ENCODE measurements around the gene PKD2. TPM values are rescaled to one million over a fixed set of nuclear protein-coding genes. Genes with fewer than 3 reads are reported as not detected.

The PKD2 gene
- total and polyA plus RNA-seq, 2 donors (not counting 1 experiment from before 2014, with no cell fraction given), result 1.8 to 5.8 TPM

DNA sequence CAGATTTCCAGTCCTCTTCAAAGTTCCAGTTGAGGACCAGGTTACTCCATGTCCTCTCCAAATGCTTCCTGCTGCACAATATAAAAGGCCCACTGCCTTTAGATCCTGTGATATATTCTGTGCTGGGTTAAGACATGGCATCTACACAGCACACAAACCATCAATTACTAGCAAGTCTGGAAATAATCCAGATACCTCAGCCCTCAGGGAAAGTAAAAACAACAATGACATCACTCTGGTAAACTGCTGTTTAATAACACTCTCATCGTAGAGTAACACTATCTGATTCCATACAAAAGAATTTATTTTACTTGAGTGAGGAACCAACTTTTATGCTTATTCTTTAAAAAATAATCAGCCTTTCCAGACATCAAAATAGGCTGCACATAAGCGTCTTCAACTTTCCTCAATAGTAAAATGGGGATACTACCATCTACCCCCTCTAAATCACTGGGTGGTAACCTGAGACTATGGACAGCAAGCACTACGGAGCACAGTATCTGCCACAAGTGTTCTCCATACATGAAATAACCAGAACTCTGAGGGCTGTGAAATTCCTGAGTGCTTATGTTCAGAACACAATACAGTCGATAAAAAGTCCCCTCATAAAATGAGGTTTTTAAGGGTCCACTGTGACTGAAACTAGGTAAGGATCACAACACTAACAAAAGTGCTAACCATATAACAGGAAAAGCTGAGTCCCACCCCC, 97.6 kb downstream of the PKD2 start:
- Histone ChIP-seq H3K79me2 (ENCODE audit: control insufficient read depth, insufficient read depth, low read length) (no peaks in the 10 kb centered on the region), H2AFZ (ENCODE audit: insufficient read depth, low read depth, low read length, poor library complexity, severe bottlenecking) (no peak overlapping the region), H3K4me1 (ENCODE audit: control insufficient read depth in 2 of 2, insufficient read depth in 2 of 2, low read length in 2 of 2) (no peaks in the 10 kb centered on the region), H3K27me3 (replicated peaks in 1 of 4; ENCODE audit: control extremely low read depth in 1 of 4, control insufficient read depth in 3 of 4, insufficient read depth in 4 of 4, low read length in 3 of 4) (no peaks in the 10 kb centered on the region), H3K4me3 (ENCODE audit: control extremely low read depth in 1 of 5, extremely low read depth in 1 of 5, insufficient read depth in 1 of 5, low read depth in 2 of 5, low read length in 4 of 5) (no peak overlapping the region), H3K9ac (ENCODE audit: low read length) (no peak overlapping the region), H3K27ac (ENCODE audit: low read length in 2 of 2) (no peak overlapping the region), H4K20me1 (ENCODE audit: control insufficient read depth, insufficient read depth, low read length, poor library complexity, severe bottlenecking) (no peaks in the 10 kb centered on the region), H3K9me3 (ENCODE audit: control extremely low read depth in 1 of 3, control insufficient read depth in 2 of 3, insufficient read depth in 1 of 3, low read length in 2 of 3) (no peaks in the 10 kb centered on the region), H3K4me2 (replicated peaks; ENCODE audit: low read depth, low read length, poor library complexity, severe bottlenecking) (no peak overlapping the region), H3K36me3 (replicated peaks in 1 of 2; ENCODE audit: control extremely low read depth in 1 of 2, control insufficient read depth in 1 of 2, extremely low read depth in 1 of 2, insufficient read depth in 2 of 2, low read length in 1 of 2) (no peaks in the 10 kb centered on the region)
- H3K4me1 Mint-ChIP-seq, result no peaks in the 10 kb centered on the region
- CTCF ChIA-PET, result no interaction called here
- H3K27me3 Mint-ChIP-seq, result no peaks in the 10 kb centered on the region
- ATAC-seq (ENCODE audit: low read depth) (no peak), DNase-seq (no peak)
- POLR2A ChIA-PET, result no interaction called here
- no peak overlapping the region for H3K4me3 Mint-ChIP-seq
- WGBS (ENCODE audit: insufficient coverage), result 100% methylated on average over 3 of the region's 4 CpGs
- TF ChIP-seq, protein P1, sequence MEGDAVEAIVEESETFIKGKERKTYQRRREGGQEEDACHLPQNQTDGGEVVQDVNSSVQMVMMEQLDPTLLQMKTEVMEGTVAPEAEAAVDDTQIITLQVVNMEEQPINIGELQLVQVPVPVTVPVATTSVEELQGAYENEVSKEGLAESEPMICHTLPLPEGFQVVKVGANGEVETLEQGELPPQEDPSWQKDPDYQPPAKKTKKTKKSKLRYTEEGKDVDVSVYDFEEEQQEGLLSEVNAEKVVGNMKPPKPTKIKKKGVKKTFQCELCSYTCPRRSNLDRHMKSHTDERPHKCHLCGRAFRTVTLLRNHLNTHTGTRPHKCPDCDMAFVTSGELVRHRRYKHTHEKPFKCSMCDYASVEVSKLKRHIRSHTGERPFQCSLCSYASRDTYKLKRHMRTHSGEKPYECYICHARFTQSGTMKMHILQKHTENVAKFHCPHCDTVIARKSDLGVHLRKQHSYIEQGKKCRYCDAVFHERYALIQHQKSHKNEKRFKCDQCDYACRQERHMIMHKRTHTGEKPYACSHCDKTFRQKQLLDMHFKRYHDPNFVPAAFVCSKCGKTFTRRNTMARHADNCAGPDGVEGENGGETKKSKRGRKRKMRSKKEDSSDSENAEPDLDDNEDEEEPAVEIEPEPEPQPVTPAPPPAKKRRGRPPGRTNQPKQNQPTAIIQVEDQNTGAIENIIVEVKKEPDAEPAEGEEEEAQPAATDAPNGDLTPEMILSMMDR (IDR thresholded peaks at IDR 0.05), result no peak
- no peak for TF ChIP-seq EZH2 (IDR thresholded peaks at IDR 0.05; ENCODE audit: borderline replicate concordance, insufficient read depth, low read depth, low read length, poor library complexity, severe bottlenecking)
- no peaks in the 10 kb centered on the region for H3K9me3 Mint-ChIP-seq (ENCODE audit: insufficient read depth)
- H3K27ac Mint-ChIP-seq, result no peak overlapping the region
- intact Hi-C loops (cut with micrococcal nuclease), result no loop called here

DNA sequence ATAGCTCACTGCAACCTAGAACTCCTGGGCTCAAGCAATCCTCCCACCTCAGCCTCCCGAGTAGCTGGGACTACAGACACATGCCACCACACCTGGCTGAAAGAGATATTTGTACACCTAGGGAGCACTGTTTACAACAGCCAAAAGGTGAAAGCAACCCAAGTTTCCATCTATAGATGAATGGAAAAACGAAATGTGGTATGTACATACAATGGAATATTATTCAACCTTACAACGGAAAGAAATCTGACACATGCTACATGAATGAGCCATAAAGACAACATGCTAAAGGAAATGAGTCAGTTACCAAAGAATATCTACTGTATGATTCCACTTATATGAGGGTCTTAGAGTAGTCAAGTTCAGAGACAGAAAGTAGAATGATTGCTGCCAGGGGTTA, 98.8 kb downstream of the PKD2 start:
- no peak overlapping the region for H3K4me3 ChIP-seq (ENCODE audit: control extremely low read depth in 1 of 5, extremely low read depth in 1 of 5, insufficient read depth in 1 of 5, low read depth in 2 of 5, low read length in 4 of 5)
- Mint-ChIP-seq H3K4me1 (no peaks in the 10 kb centered on the region), H3K4me3 (no peak overlapping the region), H3K9me3 (ENCODE audit: insufficient read depth) (no peaks in the 10 kb centered on the region), H3K27ac (no peak overlapping the region), H3K27me3 (no peaks in the 10 kb centered on the region)
- no peaks in the 10 kb centered on the region for H3K36me3 ChIP-seq (replicated peaks in 1 of 2; ENCODE audit: control extremely low read depth in 1 of 2, control insufficient read depth in 1 of 2, extremely low read depth in 1 of 2, insufficient read depth in 2 of 2, low read length in 1 of 2)
- TF ChIP-seq EZH2 (IDR thresholded peaks at IDR 0.05; ENCODE audit: borderline replicate concordance, insufficient read depth, low read depth, low read length, poor library complexity, severe bottlenecking), result no peak
- TF ChIP-seq, protein P1 (IDR thresholded peaks at IDR 0.05), result no peak
- H3K4me2 ChIP-seq (replicated peaks; ENCODE audit: low read depth, low read length, poor library complexity, severe bottlenecking), result no peak overlapping the region
- CTCF ChIA-PET, result interaction anchor here (0.6 kb wide), 1 partner anchor 694 kb away, joined by 5 read pairs; no protein-coding TSS in a partner anchor
- H3K79me2 ChIP-seq (ENCODE audit: control insufficient read depth, insufficient read depth, low read length), result no peaks in the 10 kb centered on the region
- no peak overlapping the region for H2AFZ ChIP-seq (ENCODE audit: insufficient read depth, low read depth, low read length, poor library complexity, severe bottlenecking)
- POLR2A ChIA-PET, result no interaction called here
- no peaks in the 10 kb centered on the region for H3K4me1 ChIP-seq (ENCODE audit: control insufficient read depth in 2 of 2, insufficient read depth in 2 of 2, low read length in 2 of 2)
- DNase-seq (no peak), ATAC-seq (ENCODE audit: low read depth) (no peak)
- intact Hi-C loops (cut with micrococcal nuclease), result no loop called here
- H3K9ac ChIP-seq (ENCODE audit: low read length), result no peak overlapping the region
- H3K27me3 ChIP-seq (replicated peaks in 1 of 4; ENCODE audit: control extremely low read depth in 1 of 4, control insufficient read depth in 3 of 4, insufficient read depth in 4 of 4, low read length in 3 of 4), result no peaks in the 10 kb centered on the region
- no peaks in the 10 kb centered on the region for H3K9me3 ChIP-seq (ENCODE audit: control extremely low read depth in 1 of 3, control insufficient read depth in 2 of 3, insufficient read depth in 1 of 3, low read length in 2 of 3)
- WGBS (ENCODE audit: insufficient coverage), result no CpG with 5 or more reads among the region's 3 CpGs
- H4K20me1 ChIP-seq (ENCODE audit: control insufficient read depth, insufficient read depth, low read length, poor library complexity, severe bottlenecking), result no peaks in the 10 kb centered on the region
- H3K27ac ChIP-seq (ENCODE audit: low read length in 2 of 2), result no peak overlapping the region
